Memory B cell (primary cell): ENCODE data around the gene TWIST2.

Experiments used
- ATAC-seq: fragments of 150-1000 bp; cut with Tn5 transposase; 2 replicates; pipeline ENCODE4 v1.10.0; 2021; ENCODE audit warnings: low read depth, mild to moderate bottlenecking, moderate library complexity
- DNase-seq, 2 donors: peaks; one replicate each; pipeline ENCODE4 v3.0.0; 2022; ENCODE audit warnings: low spot score in 2 of 2
- H3K27ac Mint-ChIP-seq: one replicate; pipeline ENCODE4 v1.8.0; 2022; ENCODE audit warnings: mild to moderate bottlenecking, moderate library complexity, mixed read lengths
- H3K27me3 Mint-ChIP-seq: one replicate; pipeline ENCODE4 v1.8.0; 2022; ENCODE audit warnings: mixed read lengths
- H3K36me3 Mint-ChIP-seq: one replicate; pipeline ENCODE4 v1.8.0; 2022; ENCODE audit warnings: mild to moderate bottlenecking, mixed read lengths
- H3K4me1 Mint-ChIP-seq: one replicate; pipeline ENCODE4 v1.8.0; 2022; ENCODE audit warnings: mixed read lengths
- H3K4me3 Mint-ChIP-seq: one replicate; pipeline ENCODE4 v1.8.0; 2022; ENCODE audit warnings: mild to moderate bottlenecking, moderate library complexity, mixed read lengths
- H3K9me3 Mint-ChIP-seq: one replicate; pipeline ENCODE4 v1.8.0; 2022; ENCODE audit warnings: mixed read lengths

TWIST2 gene

DNA sequence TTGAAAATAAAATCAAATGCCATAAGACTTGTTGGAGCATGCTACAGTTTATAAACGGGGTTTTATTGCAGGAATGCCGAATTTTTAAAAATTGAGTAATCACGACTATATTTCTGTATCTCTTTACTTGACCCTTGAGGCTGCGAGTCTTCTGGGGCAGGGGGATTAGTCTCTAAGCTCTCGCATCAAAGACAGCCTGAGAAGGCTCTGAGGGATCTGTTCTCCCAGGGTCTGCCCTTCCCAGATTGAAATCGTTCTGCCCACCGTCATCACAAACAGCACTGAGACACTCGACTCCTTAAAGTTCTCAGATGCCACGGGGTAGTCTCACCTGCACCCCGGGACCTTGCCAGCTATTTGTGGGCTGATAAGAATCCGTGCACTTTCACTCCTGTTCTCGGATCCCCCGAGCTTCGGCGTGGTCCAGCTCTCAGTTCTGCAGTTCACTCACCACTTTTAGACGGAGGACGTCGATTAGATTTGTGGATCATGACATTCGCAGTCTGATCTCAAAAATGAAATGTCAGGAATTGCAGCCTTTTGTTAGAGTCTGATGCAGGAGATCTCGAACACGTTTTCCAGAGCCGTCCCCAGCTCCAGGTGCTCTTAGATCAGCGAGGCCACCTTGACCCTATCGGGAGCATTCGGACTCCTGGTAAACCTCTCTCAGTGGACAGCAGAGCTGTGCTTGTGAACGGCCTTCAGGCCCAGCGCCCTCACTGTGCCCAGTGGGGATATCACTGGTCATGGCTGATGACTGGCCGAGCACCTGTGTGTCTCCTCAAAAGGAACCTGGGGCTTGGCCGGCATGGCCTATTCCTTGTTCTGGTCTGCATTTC, 43.0 kb downstream of the TWIST2 start:
- Mint-ChIP-seq H3K4me1 (peaks cover 2% of the 10 kb centered on the region), H3K27me3 (peaks cover 2% of the 10 kb centered on the region), H3K4me3 (no peak overlapping the region), H3K27ac (no peak overlapping the region), H3K9me3 (no peaks in the 10 kb centered on the region), H3K36me3 (no peaks in the 10 kb centered on the region)
- ATAC-seq: no peak
- DNase-seq: no peak

DNA sequence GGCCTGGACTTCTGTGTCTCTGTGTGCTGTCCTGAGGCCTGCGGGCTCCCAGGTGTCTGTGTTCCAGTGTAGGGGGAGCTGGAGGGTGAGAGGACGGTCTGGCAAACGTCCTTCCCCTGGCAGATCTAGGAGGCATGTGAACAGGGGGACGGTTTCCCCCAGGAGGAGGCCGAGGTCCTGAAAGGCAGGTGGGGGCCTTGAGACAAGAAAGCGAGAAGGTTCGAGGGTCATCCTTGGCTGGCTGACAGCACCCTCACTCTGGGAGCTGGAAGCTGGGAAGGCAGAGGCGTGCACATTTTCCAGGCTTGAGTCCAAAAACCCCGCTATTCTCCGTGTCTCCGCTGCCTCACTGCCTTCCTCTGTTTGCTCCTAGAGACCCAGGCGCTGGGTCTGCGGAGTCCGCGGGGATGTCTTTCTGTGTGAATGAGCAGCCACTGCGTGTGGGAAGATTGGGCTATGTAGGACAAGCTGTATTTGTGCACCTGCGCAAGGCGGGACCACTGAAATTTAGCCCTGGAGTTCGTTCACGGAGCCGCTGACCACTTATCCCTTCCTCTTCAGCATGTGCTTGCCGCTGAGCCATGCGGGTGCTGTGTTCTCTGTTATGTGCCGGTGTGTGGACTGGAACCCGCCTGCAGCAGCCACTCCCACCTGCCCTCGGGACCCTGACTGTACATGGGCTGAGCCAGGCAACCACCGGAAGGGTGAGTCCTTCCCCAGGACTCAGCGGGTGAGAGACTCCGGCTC, 43.7 kb downstream of the TWIST2 start:
- ATAC-seq: no peak
- Mint-ChIP-seq H3K9me3 (no peaks in the 10 kb centered on the region), H3K36me3 (no peaks in the 10 kb centered on the region), H3K27ac (no peak overlapping the region), H3K4me1 (peaks cover 2% of the 10 kb centered on the region), H3K4me3 (no peak overlapping the region), H3K27me3 (peaks cover 2% of the 10 kb centered on the region)
- no peak for DNase-seq

- ATAC-seq (no peak), DNase-seq (no peak)
- Mint-ChIP-seq H3K36me3 (no peaks in the 10 kb centered on the region), H3K27ac (no peak overlapping the region), H3K4me1 (peaks cover 2% of the 10 kb centered on the region), H3K4me3 (no peak overlapping the region), H3K9me3 (no peaks in the 10 kb centered on the region), H3K27me3 (peaks cover 3% of the 10 kb centered on the region)
These were observed 44.3 kb downstream of the TWIST2 start for GRCh38 chr2:238892204-238892500.

DNA sequence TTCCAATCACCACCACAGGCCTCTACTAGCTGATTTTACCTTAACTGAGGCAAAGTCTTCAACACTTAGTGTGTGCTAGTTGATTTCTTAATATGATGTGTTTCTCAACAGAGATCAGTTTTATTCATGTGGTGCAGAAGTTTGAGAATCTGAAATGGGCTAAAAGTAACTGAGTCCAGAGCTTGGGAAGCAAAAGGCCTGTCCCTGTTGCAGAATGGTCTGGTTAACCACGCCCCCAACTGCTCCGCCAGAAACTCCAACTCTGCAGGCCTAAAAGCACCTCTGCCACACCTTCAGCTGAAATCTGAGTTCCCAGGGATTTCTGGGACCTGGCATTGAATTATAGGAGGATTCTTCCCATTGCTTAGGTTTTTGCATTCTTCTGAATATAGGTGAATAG, 44.9 kb downstream of the TWIST2 start:
- no peak for ATAC-seq
- Mint-ChIP-seq H3K27me3 (peaks cover 3% of the 10 kb centered on the region), H3K4me3 (no peak overlapping the region), H3K36me3 (no peaks in the 10 kb centered on the region), H3K27ac (no peak overlapping the region), H3K9me3 (no peaks in the 10 kb centered on the region), H3K4me1 (peaks cover 2% of the 10 kb centered on the region)
- DNase-seq: no peak

DNA sequence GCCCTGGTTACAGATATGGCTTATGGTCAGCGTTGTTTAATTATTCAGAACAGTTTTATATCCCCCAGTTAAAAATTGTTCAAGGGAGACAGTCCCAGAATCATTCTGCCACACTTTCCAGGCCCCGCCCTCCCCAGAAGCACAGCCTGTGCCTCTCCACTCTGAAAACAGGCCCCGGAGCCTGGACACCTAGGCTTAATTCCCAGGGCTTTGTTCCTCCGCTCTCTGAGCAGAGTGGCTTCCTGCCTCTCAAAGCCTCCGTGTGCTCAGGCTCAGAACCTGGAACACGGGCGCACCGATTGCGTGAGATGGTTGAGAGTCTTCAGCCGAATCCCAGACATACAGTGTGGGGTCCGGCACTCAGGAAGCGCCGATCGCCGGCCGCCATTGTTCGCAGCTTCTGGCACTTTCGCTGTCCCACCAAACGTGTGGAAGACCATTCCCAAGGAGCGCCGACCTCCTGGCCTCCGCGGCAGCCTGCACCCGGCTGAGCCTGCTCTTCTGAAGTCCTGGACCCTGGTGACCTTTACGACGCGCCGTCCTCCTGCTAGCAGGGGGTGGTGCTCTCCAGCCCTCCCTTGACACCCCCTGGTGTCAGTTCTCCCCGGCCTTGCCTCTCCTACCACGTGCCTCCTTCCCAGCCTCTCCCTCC, 45.6 kb downstream of the TWIST2 start:
- Mint-ChIP-seq H3K4me3 (no peak overlapping the region), H3K4me1 (peaks cover 2% of the 10 kb centered on the region), H3K27ac (peak overlapping the region; percentile 38), H3K27me3 (peaks cover 3% of the 10 kb centered on the region), H3K36me3 (no peaks in the 10 kb centered on the region), H3K9me3 (no peaks in the 10 kb centered on the region)
- DNase-seq: no peak
- no peak for ATAC-seq

DNA sequence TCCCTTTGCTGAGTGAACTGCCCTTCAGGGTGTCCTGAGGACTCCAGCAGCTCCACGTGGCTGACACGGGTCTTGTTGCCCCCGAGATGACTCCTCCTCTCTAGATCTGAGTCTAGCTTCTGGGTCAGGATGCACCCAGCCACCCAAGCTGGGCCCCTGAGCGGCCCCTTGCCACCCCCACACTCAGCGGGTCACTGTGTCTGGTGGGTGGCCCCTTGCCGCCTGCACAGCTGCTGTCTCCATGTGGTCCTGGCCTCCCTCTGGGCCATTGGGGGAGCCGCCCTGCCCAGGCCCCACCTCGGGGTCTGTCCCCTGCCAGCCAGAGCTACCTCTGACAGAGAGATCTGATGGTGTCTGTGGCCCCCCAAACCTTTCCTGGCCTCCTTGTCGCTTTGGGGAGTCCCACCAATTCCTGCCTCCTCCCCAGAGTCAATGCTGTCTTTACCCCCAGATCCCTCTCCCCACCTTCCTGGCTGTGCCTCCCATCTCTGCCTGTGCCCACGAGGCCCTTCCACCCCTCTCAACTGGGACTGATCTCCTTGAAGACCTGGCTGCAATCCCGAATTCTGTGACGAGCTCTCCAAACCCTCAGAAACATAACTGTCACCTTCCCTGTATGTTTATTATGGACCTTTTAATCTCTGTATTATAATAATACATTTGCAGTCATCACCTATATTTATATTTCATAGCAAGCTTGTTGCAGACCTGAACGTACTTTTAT, 46.5 kb downstream of the TWIST2 start:
- Mint-ChIP-seq H3K36me3 (no peaks in the 10 kb centered on the region), H3K9me3 (no peaks in the 10 kb centered on the region), H3K27ac (peak overlapping the region; percentile 38), H3K27me3 (peaks cover 3% of the 10 kb centered on the region), H3K4me1 (peaks cover 2% of the 10 kb centered on the region), H3K4me3 (no peak overlapping the region)
- DNase-seq (no peak), ATAC-seq (no peak)

GRCh38 chr2:238894950-238895298, 47.0 kb downstream of the TWIST2 start:
- no peaks in the 10 kb centered on the region for H3K9me3 Mint-ChIP-seq
- H3K27me3 Mint-ChIP-seq: peaks cover 3% of the 10 kb centered on the region
- H3K27ac Mint-ChIP-seq: no peak overlapping the region
- H3K36me3 Mint-ChIP-seq: no peaks in the 10 kb centered on the region
- H3K4me1 Mint-ChIP-seq: peaks cover 2% of the 10 kb centered on the region
- no peak for DNase-seq
- H3K4me3 Mint-ChIP-seq: no peak overlapping the region
- no peak for ATAC-seq

DNA sequence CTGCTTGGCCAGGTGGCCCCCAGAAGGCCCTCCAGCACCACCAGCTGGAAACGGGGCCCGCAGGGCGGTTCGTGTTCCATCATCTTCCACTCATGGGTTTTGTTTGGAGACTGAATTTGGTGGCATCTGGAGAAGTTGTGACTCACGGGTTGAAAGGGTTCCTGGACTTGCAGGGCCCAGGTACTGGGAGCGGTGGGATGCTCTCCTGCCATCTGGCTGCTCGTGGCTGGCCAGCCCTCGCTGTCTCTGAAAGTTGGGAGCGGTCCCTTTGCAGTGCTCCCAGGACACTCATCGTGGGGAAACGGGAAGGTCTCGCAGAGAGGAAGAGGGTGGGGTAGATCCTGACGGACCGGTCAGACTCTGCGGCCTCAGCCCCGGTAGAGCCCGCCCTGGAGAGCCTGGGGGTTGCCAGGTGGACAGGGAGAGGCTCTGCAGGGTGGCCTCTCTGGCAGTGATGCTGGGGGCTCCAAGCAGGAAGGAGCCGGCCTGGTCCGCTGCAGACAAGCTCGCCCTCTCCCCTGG, 47.5 kb downstream of the TWIST2 start:
- DNase-seq (no peak), ATAC-seq (no peak)
- H3K27me3 Mint-ChIP-seq: peaks cover 3% of the 10 kb centered on the region
- H3K4me1 Mint-ChIP-seq: peaks cover 2% of the 10 kb centered on the region
- no peaks in the 10 kb centered on the region for H3K36me3 Mint-ChIP-seq
- H3K4me3 Mint-ChIP-seq: no peak overlapping the region
- H3K27ac Mint-ChIP-seq: no peak overlapping the region
- no peaks in the 10 kb centered on the region for H3K9me3 Mint-ChIP-seq

DNA sequence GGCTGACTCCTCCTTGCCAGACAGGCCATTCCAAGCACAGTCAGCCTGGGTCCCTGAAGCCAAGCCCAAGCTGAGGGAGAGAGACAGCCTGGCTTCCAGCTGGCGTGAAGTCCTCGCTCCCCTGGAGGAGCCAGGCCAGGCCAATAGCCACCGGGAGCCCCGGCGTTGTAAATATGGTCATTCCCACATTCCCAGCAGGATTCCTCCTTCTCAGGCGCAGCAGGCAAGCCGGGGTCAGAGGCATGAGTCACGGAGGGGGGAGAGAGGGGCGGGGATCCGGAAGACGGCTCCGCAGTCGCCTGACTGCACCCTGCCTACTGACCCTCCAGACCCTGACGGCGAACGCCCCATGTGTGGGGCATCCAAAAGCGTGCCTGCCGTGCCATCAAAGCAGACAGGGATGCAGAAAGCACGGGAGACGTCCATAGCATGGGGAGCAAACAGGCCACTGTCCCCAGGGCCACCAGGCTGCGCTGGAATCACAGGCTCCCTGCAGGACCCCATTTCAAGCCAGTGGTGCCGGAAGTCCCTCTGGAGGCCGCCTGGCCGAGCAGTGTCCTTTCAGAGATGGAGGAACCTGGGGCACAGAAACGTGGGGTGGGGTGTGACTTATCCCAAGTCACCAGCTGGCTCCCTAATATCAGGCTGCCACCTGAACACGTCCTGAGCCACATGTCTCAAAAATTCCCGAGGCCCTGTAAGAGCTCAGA, 48.2 kb downstream of the TWIST2 start:
- Mint-ChIP-seq H3K27me3 (peaks cover 3% of the 10 kb centered on the region), H3K4me1 (peaks cover 2% of the 10 kb centered on the region), H3K4me3 (no peak overlapping the region), H3K27ac (no peak overlapping the region), H3K9me3 (no peaks in the 10 kb centered on the region), H3K36me3 (no peaks in the 10 kb centered on the region)
- ATAC-seq: no peak
- no peak for DNase-seq

- H3K4me1 Mint-ChIP-seq: peaks cover 2% of the 10 kb centered on the region
- H3K4me3 Mint-ChIP-seq: no peak overlapping the region
- no peaks in the 10 kb centered on the region for H3K36me3 Mint-ChIP-seq
- no peaks in the 10 kb centered on the region for H3K9me3 Mint-ChIP-seq
- DNase-seq: no peak
- H3K27ac Mint-ChIP-seq: no peak overlapping the region
- H3K27me3 Mint-ChIP-seq: peaks cover 5% of the 10 kb centered on the region
- no peak for ATAC-seq
These were observed 48.8 kb downstream of the TWIST2 start for GRCh38 chr2:238896641-238897040.

DNA sequence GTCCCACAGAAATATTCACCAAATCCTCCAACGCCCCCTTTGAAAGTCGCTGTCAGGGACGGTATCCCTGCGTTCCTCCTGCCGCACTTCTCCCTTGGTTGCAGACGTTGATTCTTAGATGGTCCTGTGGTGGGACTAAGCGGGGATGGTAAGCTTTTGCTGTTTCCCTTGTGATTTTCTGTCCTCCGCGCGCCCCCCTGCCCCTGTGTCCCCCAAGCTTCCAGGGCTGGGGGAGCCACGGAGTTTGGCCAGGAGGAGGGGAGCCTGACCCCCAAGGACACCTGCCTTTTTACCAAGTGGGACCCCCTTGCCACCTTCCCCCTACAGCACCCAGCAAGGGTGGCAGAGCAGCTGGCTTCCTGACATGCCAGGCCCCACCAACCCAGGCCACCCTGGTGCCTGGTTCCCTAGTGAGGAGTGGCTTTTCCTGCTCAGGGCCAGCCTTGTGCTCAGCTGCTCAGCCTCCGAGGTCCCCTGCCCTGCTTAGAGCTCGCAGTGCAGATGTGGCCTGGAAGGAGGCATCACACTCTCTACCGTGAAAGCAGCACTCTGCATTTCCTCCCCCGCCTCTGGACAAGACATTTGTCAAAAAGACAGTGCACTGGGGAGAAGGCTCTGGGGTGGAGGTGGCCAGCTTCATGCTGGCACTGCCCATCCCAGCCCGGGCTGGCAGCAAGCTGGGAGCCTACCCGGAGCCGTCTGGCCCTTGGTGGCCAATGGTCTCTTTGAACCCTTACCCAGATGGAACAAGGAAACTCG, 49.4 kb downstream of the TWIST2 start:
- no peaks in the 10 kb centered on the region for H3K9me3 Mint-ChIP-seq
- H3K4me1 Mint-ChIP-seq: peaks cover 2% of the 10 kb centered on the region
- no peak for DNase-seq
- no peak for ATAC-seq
- peaks cover 5% of the 10 kb centered on the region for H3K27me3 Mint-ChIP-seq
- H3K36me3 Mint-ChIP-seq: no peaks in the 10 kb centered on the region
- no peak overlapping the region for H3K27ac Mint-ChIP-seq
- H3K4me3 Mint-ChIP-seq: no peak overlapping the region

DNA sequence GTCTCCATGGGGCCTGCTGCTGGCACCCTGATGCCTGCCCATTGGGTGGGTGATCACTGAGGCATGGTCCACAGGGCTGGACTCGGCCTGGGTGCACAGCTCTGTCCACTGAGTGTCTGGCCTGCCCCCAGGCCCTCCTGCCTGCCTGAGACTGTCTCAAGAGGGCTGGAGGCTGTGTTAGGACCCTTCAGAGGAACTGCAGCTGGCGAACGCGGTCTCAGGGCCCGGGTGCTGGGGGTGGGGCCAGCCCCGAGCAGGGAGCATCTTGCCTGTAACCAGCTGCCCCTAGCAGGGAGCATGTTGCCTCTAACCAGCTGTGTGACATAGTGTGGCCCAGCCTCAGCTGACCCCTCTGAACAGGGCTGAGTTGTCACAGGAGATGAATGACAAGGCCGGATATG, 50.0 kb downstream of the TWIST2 start:
- Mint-ChIP-seq H3K4me3 (no peak overlapping the region), H3K4me1 (peaks cover 2% of the 10 kb centered on the region), H3K9me3 (no peaks in the 10 kb centered on the region), H3K27ac (no peak overlapping the region), H3K27me3 (peaks cover 5% of the 10 kb centered on the region), H3K36me3 (no peaks in the 10 kb centered on the region)
- DNase-seq: no peak
- no peak for ATAC-seq
